GM12892 (cell line): ENCODE data around the gene GFPT2.

Experiments
- POLR2A ChIP-seq: IDR thresholded peaks from 2 replicates; pipeline ENCODE4 v1.6.1; 2011; ENCODE audit warnings: low read depth, low read length, control low read depth
- POLR2AphosphoS5 ChIP-seq: IDR thresholded peaks from 2 replicates; pipeline ENCODE4 v1.6.1; 2011; ENCODE audit warnings: low read depth, low read length, control low read depth
- TAF1 ChIP-seq: IDR thresholded peaks from 2 replicates; pipeline ENCODE4 v1.6.1; 2011; ENCODE audit warnings: low read depth, mild to moderate bottlenecking, control low read depth, low read length, borderline replicate concordance

DNA sequence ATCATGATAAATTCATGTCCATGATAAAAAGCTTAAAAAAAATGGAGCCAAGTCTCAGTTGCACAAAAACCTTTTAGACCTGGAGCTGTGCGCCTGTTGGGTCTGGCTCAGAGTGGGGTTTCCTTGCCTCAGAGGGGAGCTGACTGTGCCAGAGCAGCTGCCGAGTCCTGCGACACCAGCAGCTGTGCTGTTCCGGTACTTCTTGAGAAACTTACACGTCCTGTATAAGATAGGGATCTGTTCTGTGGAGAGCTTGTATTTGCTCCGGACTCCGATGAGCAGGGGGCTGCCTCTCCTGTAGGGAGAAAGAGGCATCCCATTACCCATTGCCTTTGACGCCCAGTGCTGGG, 28.6 kb downstream of the GFPT2 start:
- no peak for TF ChIP-seq TAF1
- no peak for TF ChIP-seq POLR2A
- TF ChIP-seq POLR2AphosphoS5, result no peak
